Prostate gland (tissue), 2 donors: ENCODE measurements around the gene FAM241B. TPM values are rescaled to one million over a fixed set of nuclear protein-coding genes. Genes with fewer than 3 reads are reported as not detected.

ENCODE experiments used
- DNase-seq: peaks from one replicate; pipeline ENCODE4 v3.0.0-alpha.2; 2019; ENCODE audit warnings: low spot score
- H3K27ac ChIP-seq, 2 donors: fragments of 200-600 bp; sonication (generic); 2 replicates each; pipeline ENCODE4 v1.5.1; 2017 to 2019
- H3K27me3 ChIP-seq: fragments of 200-600 bp; sonication (generic); replicated peaks from 2 replicates; pipeline ENCODE4 v1.5.1; 2019; ENCODE audit not compliant: insufficient read depth
- H3K36me3 ChIP-seq, 2 donors: fragments of 200-600 bp; sonication (generic); 1 replicate in 1 of 2; 2 replicates in 1 of 2; pipeline versions ENCODE4 v1.5.1 to v1.8.1; 2017 to 2019
- H3K4me1 ChIP-seq: fragments of 200-600 bp; sonication (generic); replicated peaks from 2 replicates; pipeline ENCODE4 v1.5.1; 2019
- H3K4me3 ChIP-seq, 2 donors: fragments of 200-600 bp; sonication (generic); 2 replicates each; pipeline ENCODE4 v1.5.1; 2017 to 2019
- H3K9me3 ChIP-seq: fragments of 200-600 bp; sonication (generic); 2 replicates; pipeline ENCODE4 v1.5.1; 2017
- POLR2A ChIP-seq: fragments of 450-650 bp; IDR thresholded peaks from one replicate; pipeline ENCODE4 v1.6.1; 2016; ENCODE audit warnings: antibody characterized with exemption, mild to moderate bottlenecking
- POLR2AphosphoS5 ChIP-seq: sonication (generic); formaldehyde crosslinking; IDR thresholded peaks from one replicate; pipeline ENCODE4 v1.6.1; 2017; ENCODE audit warnings: antibody characterized with exemption
- WGBS: methylation state at CpG from one replicate; pipeline ENCODE4 v1.1.5; 2018; 5-methylcytosine and 5-hydroxymethylcytosine counted together
- intact Hi-C: fragments of 100-400 bp; cut with DNase I; formaldehyde crosslinking; loops from one replicate; pipeline ENCODE4 v1.14.2; 2022
- total RNA-seq, 2 donors: library from RNA; depleted of rRNA; stranded (reverse); fragments of >200 nt; gene quantifications; one replicate each; pipeline ENCODE4 v1.1.0, GENCODE V29; 2016
- TF ChIP-seq, protein P1 (sequence below), 4 experiments: fragments of 200-600 bp in 2 of 4; fragments of 450-650 bp in 2 of 4; sonication (generic) in 2 of 4; IDR thresholded peaks; 1 replicate in 3 of 4; 2 replicates in 1 of 4; pipeline ENCODE4 v1.5.1; 2016 to 2019; ENCODE audit warnings: antibody characterized with exemption in 4 of 4, mild to moderate bottlenecking in 2 of 4, moderate library complexity in 2 of 4

The FAM241B gene
- total RNA-seq, 2 donors from 2014 or later: 6.8 to 13.4 TPM

DNA sequence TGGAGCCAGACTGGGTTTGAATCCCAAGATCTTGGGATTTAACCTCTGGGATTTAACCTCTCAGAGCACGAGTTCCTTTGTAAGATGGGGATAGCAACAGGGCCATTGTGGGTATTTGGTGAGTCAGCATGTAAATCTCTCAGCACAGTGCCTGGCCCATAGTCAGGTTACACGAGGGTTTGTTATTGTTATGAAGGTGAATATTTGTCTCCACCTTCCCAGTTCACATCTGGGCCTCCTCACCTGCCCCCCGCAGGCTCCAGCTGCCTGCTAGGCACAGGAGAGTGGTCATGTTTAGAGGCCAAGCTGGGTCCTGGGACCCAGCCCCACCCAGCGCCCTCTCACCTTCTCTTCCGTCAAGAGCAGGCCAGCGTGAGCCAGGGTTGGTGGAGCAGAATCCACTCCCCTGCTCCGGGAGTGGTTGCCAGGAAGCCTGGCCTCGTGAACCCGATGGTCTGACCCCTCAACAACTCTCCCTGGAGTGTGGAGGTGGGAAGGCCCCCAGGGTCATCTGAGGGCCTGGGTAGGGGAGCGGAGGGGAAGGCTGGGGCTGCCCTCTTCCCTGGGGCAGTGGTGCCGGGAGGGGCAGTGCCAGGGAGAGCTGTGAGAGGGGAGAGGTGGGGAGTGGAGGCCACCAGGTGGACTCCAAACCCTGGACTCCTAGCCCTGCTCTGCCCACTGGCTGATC is 26.0 kb downstream of the FAM241B start:
- Histone ChIP-seq H3K27me3 (no peaks in the 10 kb centered on the region), H3K9me3 (no peaks in the 10 kb centered on the region), H3K36me3 (no peaks in the 10 kb centered on the region), H3K4me1 (no peaks in the 10 kb centered on the region), H3K4me3 (no peak overlapping the region), H3K27ac (no peak overlapping the region)
- TF ChIP-seq, protein P1, sequence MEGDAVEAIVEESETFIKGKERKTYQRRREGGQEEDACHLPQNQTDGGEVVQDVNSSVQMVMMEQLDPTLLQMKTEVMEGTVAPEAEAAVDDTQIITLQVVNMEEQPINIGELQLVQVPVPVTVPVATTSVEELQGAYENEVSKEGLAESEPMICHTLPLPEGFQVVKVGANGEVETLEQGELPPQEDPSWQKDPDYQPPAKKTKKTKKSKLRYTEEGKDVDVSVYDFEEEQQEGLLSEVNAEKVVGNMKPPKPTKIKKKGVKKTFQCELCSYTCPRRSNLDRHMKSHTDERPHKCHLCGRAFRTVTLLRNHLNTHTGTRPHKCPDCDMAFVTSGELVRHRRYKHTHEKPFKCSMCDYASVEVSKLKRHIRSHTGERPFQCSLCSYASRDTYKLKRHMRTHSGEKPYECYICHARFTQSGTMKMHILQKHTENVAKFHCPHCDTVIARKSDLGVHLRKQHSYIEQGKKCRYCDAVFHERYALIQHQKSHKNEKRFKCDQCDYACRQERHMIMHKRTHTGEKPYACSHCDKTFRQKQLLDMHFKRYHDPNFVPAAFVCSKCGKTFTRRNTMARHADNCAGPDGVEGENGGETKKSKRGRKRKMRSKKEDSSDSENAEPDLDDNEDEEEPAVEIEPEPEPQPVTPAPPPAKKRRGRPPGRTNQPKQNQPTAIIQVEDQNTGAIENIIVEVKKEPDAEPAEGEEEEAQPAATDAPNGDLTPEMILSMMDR (IDR thresholded peaks at IDR 0.05): no peak
- no peak for TF ChIP-seq POLR2AphosphoS5
- no peak for TF ChIP-seq POLR2A
- WGBS: 78% methylated on average over 11 of the region's 11 CpGs
- intact Hi-C loops: no loop called here
- DNase-seq: no peak

DNA sequence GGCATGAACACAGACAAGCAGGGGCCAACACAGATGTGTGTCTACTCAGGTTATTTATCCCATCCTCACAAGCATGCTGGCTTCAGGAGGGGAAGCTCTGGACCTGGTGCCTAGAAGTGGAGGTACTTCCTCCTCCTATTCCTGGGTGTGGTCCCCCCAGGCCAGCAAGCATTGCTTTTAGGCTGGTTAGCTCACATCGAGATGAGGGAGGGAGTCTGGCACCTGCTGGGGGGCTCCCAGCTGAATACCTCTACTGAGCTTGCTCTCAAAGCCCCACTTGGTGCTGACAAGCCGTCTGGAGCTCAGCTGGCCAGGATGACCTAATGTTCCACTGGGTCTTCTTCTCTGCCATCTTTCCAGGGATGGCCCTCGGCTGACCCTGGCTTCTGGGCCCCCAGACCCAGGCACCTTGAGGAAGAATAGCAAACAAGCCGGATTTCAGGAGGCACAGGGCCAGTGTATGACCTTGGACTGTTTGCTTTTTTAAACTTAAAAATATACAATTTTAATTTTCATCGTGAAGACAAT is 26.8 kb downstream of the FAM241B start:
- no peak for DNase-seq
- 48% methylated on average over 5 of the region's 5 CpGs for WGBS
- no peaks in the 10 kb centered on the region for H3K9me3 ChIP-seq
- H3K27me3 ChIP-seq: no peaks in the 10 kb centered on the region
- no peaks in the 10 kb centered on the region for H3K36me3 ChIP-seq
- H3K27ac ChIP-seq: no peak overlapping the region
- TF ChIP-seq, protein P1 (IDR thresholded peaks at IDR 0.05): no peak
- TF ChIP-seq POLR2AphosphoS5 (no peak), POLR2A (no peak)
- intact Hi-C loops: no loop called here
- H3K4me3 ChIP-seq: no peak overlapping the region
- no peaks in the 10 kb centered on the region for H3K4me1 ChIP-seq

DNA sequence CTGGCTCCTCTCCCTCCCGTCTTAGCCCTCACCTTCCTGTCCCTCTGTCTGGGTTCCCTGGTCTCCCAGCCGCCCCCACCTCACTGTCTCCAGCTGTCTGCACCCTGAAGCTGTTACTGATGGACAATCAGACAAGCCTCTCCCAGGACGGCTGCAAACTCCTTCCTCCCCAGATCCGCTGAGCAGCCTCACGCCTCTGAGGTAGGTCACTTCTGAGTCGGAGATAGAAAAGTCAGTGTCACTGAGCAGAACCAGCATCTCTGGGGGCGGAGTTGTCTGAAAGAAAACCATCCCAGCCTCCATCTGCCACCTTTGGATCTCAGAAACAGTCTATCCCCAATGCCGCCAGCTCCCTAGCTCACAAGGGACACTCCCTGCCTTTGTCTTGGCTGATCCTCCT is 27.4 kb downstream of the FAM241B start:
- TF ChIP-seq POLR2AphosphoS5 (no peak), POLR2A (no peak)
- TF ChIP-seq, protein P1 (IDR thresholded peaks at IDR 0.05): no peak
- 72% methylated on average over 8 of the region's 8 CpGs for WGBS
- DNase-seq: no peak
- Histone ChIP-seq H3K9me3 (no peaks in the 10 kb centered on the region), H3K36me3 (no peaks in the 10 kb centered on the region), H3K4me3 (no peak overlapping the region), H3K4me1 (no peaks in the 10 kb centered on the region), H3K27me3 (no peaks in the 10 kb centered on the region), H3K27ac (no peak overlapping the region)
- intact Hi-C loops: no loop called here

DNA sequence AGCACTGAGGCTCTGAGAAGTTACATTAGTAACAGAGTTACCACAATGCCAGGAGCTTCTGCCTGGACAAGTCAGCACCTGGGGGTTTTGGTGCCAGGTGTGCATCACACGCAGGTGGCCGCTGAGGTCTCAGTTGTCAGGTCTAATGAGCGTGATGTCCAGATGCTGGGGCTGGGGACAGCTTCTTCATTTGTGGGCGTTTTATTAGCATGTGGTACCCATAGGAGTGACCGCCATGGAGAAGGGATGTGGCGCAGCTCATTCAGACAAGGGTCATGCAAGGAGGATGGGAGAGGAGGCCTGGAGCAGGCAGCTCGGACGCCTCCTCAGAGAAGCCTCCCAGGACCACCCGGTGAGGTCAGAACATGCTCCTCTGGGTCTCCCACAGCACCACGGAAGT is 27.8 kb downstream of the FAM241B start:
- WGBS: 92% methylated on average over 10 of the region's 10 CpGs
- Histone ChIP-seq H3K4me3 (no peak overlapping the region), H3K27me3 (no peaks in the 10 kb centered on the region), H3K36me3 (no peaks in the 10 kb centered on the region), H3K9me3 (no peaks in the 10 kb centered on the region), H3K27ac (no peak overlapping the region), H3K4me1 (no peaks in the 10 kb centered on the region)
- DNase-seq: no peak
- intact Hi-C loops: no loop called here
- TF ChIP-seq POLR2AphosphoS5: no peak
- no peak for TF ChIP-seq POLR2A
- TF ChIP-seq, protein P1 (IDR thresholded peaks at IDR 0.05): no peak
